ENCODE measurements around the gene TTC7B. TPM values are rescaled to one million over a fixed set of nuclear protein-coding genes. Genes with fewer than 3 reads are reported as not detected.

Gene TTC7B
- total and polyA plus RNA-seq, 2 experiments from 2014 or later, result 7.9 to 28.6 TPM

- TF ChIP-seq ZNF462 (CRISPR knock-in tag; IDR thresholded peaks at IDR 0.05) (no peak), STAT1 (IDR thresholded peaks at IDR 0.05; ENCODE audit: unreplicated experiment) (no peak), EZH2phosphoT487 (IDR thresholded peaks at IDR 0.05; ENCODE audit: unreplicated experiment) (no peak), JUNB (IDR thresholded peaks at IDR 0.05; ENCODE audit: unreplicated experiment) (no peak), CTCF (conservative IDR thresholded peaks at IDR 0.05; ENCODE audit: low read depth in 2 of 2) (no peak)
These were observed 142.1 kb downstream of the TTC7B start (continued) for GRCh38 chr14:90674043-90674670.

Data from GM23338 (cell line).